ENCODE results near the gene ASB15.

ASB15 gene

DNA sequence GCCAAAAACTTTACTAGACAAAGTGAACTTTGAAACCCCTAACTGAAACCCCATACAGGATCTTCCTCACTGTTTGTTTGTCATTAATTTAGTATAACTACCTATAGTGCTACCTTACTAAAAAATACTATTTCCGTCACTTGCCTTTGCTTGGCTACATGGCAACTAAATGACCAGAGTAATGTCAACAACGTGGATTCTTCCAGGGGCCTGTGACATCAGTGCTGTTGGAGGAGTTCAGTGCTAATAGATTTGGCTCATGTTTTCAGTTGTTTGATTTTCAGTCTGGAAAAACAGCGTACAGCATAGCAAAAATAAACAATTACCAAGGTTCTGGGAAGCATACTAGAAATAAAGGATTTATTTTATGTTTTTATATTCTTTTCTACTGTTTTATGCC, 3.0 kb upstream of the ASB15 start:
- Histone ChIP-seq H3K4me3 (ENCODE audit: low read depth, low read length) (no peak overlapping the region), H3K9me3 (ENCODE audit: control insufficient read depth, insufficient read depth, low read depth, low read length) (no peaks in the 10 kb centered on the region), H3K4me1 (ENCODE audit: control insufficient read depth, insufficient read depth, low read length) (no peaks in the 10 kb centered on the region), H3K36me3 (ENCODE audit: control insufficient read depth in 2 of 2, insufficient read depth in 1 of 2, low read length in 2 of 2) (no peaks in the 10 kb centered on the region), H3K27ac (ENCODE audit: extremely low read depth, low read depth, low read length) (no peak overlapping the region)
- TF ChIP-seq ZNF510 (tag by site-specific recombination; IDR thresholded peaks at IDR 0.05; ENCODE audit: insufficient replicate concordance) (no peak), ZEB2 (tag by site-specific recombination; IDR thresholded peaks at IDR 0.05) (no peak), ZNF768 (tag by site-specific recombination; IDR thresholded peaks at IDR 0.05) (no peak), ZNF626 (tag by site-specific recombination; IDR thresholded peaks at IDR 0.05) (no peak), ZNF112 (tag by site-specific recombination; IDR thresholded peaks at IDR 0.05) (no peak), ZNF292 (tag by site-specific recombination; IDR thresholded peaks at IDR 0.05; ENCODE audit: borderline replicate concordance, low read depth) (no peak), ZNF174 (tag by site-specific recombination; IDR thresholded peaks at IDR 0.05) (no peak), HOXC10 (CRISPR knock-in tag; IDR thresholded peaks at IDR 0.05) (no peak), ZNF596 (tag by site-specific recombination; IDR thresholded peaks at IDR 0.05) (no peak), KLF9 (tag by site-specific recombination; IDR thresholded peaks at IDR 0.05; ENCODE audit: low read depth) (no peak), RBAK (tag by site-specific recombination; IDR thresholded peaks at IDR 0.05) (no peak)
- CTCF ChIA-PET = interaction anchor here (0.8 to 1.5 kb wide), 2 partner anchors 18 to 317 kb away, joined by 4 read pairs; no protein-coding TSS in a partner anchor
- POLR2A ChIA-PET = no interaction called here

DNA sequence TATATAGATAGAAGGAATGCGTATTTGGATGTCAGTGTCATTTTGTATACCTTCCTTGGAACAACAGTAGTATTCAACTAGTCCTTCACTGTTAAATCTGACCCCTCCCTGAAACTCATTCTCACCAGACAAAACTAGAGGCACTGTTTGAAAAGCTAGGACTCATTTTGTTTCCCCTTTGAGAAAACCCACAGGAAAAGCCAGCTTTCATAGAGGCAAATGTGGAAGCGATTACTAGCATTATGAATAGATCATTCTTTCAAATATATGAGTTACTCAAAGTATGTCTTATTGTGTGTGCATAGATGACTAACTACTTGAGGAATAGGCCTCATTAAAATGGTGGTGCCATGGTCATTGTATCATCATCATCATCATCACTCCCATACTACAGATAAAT, 1.9 kb upstream of the ASB15 start:
- Histone ChIP-seq H3K27ac (ENCODE audit: extremely low read depth, low read depth, low read length) (no peak overlapping the region), H3K4me1 (ENCODE audit: control insufficient read depth, insufficient read depth, low read length) (no peaks in the 10 kb centered on the region), H3K4me3 (ENCODE audit: low read depth, low read length) (no peak overlapping the region), H3K9me3 (ENCODE audit: control insufficient read depth, insufficient read depth, low read depth, low read length) (no peaks in the 10 kb centered on the region), H3K36me3 (ENCODE audit: control insufficient read depth in 2 of 2, insufficient read depth in 1 of 2, low read length in 2 of 2) (no peaks in the 10 kb centered on the region)
- TF ChIP-seq ZNF138 (tag by site-specific recombination; IDR thresholded peaks at IDR 0.05; ENCODE audit: borderline replicate concordance) = no peak
- TF ChIP-seq YY1 (tag by site-specific recombination; IDR thresholded peaks at IDR 0.05) = no peak
- TF ChIP-seq ZNF664 (tag by site-specific recombination; IDR thresholded peaks at IDR 0.05) = no peak
- TF ChIP-seq ZNF335 (tag by site-specific recombination; conservative IDR thresholded peaks at IDR 0.05) = no peak
- TF ChIP-seq, protein P1, sequence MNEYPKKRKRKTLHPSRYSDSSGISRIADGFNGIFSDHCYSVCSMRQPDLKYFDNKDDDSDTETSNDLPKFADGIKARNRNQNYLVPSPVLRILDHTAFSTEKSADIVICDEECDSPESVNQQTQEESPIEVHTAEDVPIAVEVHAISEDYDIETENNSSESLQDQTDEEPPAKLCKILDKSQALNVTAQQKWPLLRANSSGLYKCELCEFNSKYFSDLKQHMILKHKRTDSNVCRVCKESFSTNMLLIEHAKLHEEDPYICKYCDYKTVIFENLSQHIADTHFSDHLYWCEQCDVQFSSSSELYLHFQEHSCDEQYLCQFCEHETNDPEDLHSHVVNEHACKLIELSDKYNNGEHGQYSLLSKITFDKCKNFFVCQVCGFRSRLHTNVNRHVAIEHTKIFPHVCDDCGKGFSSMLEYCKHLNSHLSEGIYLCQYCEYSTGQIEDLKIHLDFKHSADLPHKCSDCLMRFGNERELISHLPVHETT (tag by site-specific recombination; IDR thresholded peaks at IDR 0.05) = no peak
- no peak for TF ChIP-seq ZNF621 (tag by site-specific recombination; IDR thresholded peaks at IDR 0.05)
- TF ChIP-seq, protein P2, sequence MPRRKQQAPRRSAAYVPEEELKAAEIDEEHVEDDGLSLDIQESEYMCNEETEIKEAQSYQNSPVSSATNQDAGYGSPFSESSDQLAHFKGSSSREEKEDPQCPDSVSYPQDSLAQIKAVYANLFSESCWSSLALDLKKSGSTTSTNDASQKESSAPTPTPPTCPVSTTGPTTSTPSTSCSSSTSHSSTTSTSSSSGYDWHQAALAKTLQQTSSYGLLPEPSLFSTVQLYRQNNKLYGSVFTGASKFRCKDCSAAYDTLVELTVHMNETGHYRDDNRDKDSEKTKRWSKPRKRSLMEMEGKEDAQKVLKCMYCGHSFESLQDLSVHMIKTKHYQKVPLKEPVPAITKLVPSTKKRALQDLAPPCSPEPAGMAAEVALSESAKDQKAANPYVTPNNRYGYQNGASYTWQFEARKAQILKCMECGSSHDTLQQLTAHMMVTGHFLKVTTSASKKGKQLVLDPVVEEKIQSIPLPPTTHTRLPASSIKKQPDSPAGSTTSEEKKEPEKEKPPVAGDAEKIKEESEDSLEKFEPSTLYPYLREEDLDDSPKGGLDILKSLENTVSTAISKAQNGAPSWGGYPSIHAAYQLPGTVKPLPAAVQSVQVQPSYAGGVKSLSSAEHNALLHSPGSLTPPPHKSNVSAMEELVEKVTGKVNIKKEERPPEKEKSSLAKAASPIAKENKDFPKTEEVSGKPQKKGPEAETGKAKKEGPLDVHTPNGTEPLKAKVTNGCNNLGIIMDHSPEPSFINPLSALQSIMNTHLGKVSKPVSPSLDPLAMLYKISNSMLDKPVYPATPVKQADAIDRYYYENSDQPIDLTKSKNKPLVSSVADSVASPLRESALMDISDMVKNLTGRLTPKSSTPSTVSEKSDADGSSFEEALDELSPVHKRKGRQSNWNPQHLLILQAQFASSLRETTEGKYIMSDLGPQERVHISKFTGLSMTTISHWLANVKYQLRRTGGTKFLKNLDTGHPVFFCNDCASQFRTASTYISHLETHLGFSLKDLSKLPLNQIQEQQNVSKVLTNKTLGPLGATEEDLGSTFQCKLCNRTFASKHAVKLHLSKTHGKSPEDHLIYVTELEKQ (tag by site-specific recombination; IDR thresholded peaks at IDR 0.05; ENCODE audit: borderline replicate concordance) = no peak
- TF ChIP-seq, protein P3, sequence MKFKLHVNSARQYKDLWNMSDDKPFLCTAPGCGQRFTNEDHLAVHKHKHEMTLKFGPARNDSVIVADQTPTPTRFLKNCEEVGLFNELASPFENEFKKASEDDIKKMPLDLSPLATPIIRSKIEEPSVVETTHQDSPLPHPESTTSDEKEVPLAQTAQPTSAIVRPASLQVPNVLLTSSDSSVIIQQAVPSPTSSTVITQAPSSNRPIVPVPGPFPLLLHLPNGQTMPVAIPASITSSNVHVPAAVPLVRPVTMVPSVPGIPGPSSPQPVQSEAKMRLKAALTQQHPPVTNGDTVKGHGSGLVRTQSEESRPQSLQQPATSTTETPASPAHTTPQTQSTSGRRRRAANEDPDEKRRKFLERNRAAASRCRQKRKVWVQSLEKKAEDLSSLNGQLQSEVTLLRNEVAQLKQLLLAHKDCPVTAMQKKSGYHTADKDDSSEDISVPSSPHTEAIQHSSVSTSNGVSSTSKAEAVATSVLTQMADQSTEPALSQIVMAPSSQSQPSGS (tag by site-specific recombination; IDR thresholded peaks at IDR 0.05; ENCODE audit: low read depth) = no peak
- TF ChIP-seq, protein P4, sequence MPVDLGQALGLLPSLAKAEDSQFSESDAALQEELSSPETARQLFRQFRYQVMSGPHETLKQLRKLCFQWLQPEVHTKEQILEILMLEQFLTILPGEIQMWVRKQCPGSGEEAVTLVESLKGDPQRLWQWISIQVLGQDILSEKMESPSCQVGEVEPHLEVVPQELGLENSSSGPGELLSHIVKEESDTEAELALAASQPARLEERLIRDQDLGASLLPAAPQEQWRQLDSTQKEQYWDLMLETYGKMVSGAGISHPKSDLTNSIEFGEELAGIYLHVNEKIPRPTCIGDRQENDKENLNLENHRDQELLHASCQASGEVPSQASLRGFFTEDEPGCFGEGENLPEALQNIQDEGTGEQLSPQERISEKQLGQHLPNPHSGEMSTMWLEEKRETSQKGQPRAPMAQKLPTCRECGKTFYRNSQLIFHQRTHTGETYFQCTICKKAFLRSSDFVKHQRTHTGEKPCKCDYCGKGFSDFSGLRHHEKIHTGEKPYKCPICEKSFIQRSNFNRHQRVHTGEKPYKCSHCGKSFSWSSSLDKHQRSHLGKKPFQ (tag by site-specific recombination; IDR thresholded peaks at IDR 0.05) = no peak
- TF ChIP-seq, protein P5, sequence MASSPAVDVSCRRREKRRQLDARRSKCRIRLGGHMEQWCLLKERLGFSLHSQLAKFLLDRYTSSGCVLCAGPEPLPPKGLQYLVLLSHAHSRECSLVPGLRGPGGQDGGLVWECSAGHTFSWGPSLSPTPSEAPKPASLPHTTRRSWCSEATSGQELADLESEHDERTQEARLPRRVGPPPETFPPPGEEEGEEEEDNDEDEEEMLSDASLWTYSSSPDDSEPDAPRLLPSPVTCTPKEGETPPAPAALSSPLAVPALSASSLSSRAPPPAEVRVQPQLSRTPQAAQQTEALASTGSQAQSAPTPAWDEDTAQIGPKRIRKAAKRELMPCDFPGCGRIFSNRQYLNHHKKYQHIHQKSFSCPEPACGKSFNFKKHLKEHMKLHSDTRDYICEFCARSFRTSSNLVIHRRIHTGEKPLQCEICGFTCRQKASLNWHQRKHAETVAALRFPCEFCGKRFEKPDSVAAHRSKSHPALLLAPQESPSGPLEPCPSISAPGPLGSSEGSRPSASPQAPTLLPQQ (tag by site-specific recombination; IDR thresholded peaks at IDR 0.05) = no peak
- POLR2A ChIA-PET = no interaction called here
- CTCF ChIA-PET = interaction anchor here (0.5 to 1.5 kb wide), 4 partner anchors 19 to 1432 kb away, joined by 3 to 4 read pairs (median 3); no protein-coding TSS in a partner anchor

Measured in HEK293 (cell line).